ENCODE data around the gene HMCN2.
"Not testable (repeated sequence)": the region's sequence is repeated elsewhere in the genome, so short reads cannot be mapped to it uniquely, and the experiment has no call there.

Gene HMCN2

DNA sequence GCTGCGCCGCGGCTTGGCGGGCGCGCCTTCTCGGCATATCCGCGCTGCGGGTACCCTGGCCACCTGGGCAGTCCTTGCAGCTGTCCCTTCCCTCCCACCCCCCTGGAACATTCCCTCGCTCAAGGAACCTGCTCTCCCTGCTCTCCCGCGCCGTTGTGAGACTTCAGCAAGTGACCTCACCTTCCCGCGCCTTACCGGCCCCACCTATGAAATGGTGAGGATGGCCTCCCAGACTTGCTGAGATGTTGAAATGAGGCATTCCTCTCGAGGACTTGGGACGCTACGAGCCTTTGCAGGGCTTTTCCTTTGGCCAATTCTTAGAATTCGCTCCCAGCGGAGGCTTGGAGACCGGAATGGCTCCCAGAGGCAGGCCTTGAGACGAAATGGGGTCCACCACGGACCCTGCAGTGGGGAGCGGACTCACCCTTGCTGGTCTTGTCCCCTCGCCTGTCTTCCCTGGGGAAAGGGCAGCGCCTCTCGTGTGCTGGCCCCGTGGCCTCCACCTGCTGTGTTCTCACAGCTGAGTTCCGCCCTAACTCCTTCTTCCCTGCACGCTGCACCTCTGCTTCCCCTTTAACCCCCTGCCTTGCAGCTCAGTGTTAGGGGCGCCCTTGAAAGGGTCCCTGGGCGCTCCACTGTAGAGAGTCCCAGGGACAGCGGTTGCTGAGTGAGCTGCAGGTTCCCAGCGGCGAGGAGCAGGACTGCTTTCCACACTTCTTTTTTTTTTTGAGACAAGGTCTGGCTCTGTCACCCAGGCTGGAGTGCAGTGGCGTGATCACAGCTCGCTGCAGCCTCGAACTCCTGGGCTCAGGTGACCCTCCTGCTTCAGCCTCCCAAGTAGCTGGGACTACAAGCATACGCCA lies 907 bp downstream of the HMCN2 start:
- Histone ChIP-seq H4K20me1 (peaks cover 0 to 11% (median 0%) of the 10 kb centered on the region in 11 experiments; a peak in 8 of 22 replicates), H3K9me3 (replicated peaks in 1 of 11) (no peaks in the 10 kb centered on the region), H3K4me2 (no peak overlapping the region), H3K4me3 (no peak overlapping the region), H3K36me3 (no peaks in the 10 kb centered on the region), H3K9ac (no peak overlapping the region), H3K4me1 (peaks cover 0 to 31% (median 19%) of the 10 kb centered on the region in 10 experiments; a peak in 18 of 20 replicates), H3K27me3 (peaks cover 49 to 70% (median 60%) of the 10 kb centered on the region in 11 experiments), H3K27ac (no peak overlapping the region)
- TF ChIP-seq Cebpa-rat (IDR thresholded peaks at IDR 0.05): no peak

DNA sequence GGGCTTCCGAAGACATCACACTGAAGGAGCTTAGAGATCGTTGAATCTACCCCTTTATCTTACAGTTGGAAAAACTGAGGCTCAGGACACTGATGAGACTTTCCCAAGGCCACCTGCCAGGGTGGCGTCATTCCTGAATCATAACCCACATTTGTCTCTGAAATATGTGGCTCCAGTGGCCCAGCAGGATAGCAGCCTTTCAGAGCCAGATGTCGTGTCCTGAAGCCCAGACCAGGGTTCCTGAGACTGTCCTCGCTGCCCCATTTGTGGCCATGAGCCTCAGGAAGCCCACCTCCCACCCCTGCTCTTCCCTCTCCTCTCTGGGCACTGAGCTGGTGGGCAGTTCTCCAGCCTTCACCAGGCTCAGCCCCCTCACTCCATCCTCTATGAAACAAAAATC lies 2.4 kb downstream of the HMCN2 start:
- Histone ChIP-seq H3K4me2 (peak overlapping the region in 5 of 11 experiments; percentile 19 to 74 (median 57); a peak in 8 of 22 replicates), H3K27ac (peak overlapping the region in 1 of 11 experiments; percentile 46; a peak in 2 of 22 replicates), H4K20me1 (peaks cover 0 to 7% (median 0%) of the 10 kb centered on the region in 11 experiments; a peak in 8 of 22 replicates), H3K4me1 (peaks cover 0 to 30% (median 19%) of the 10 kb centered on the region in 10 experiments; a peak in 18 of 20 replicates), H3K9ac (peak overlapping the region in 1 of 11 experiments; percentile 56; a peak in 2 of 22 replicates), H3K4me3 (no peak overlapping the region), H3K36me3 (no peaks in the 10 kb centered on the region), H3K27me3 (peaks cover 46 to 60% (median 55%) of the 10 kb centered on the region in 11 experiments), H3K9me3 (replicated peaks in 1 of 11) (no peaks in the 10 kb centered on the region)
- TF ChIP-seq Cebpa-rat (IDR thresholded peaks at IDR 0.05): no peak

DNA sequence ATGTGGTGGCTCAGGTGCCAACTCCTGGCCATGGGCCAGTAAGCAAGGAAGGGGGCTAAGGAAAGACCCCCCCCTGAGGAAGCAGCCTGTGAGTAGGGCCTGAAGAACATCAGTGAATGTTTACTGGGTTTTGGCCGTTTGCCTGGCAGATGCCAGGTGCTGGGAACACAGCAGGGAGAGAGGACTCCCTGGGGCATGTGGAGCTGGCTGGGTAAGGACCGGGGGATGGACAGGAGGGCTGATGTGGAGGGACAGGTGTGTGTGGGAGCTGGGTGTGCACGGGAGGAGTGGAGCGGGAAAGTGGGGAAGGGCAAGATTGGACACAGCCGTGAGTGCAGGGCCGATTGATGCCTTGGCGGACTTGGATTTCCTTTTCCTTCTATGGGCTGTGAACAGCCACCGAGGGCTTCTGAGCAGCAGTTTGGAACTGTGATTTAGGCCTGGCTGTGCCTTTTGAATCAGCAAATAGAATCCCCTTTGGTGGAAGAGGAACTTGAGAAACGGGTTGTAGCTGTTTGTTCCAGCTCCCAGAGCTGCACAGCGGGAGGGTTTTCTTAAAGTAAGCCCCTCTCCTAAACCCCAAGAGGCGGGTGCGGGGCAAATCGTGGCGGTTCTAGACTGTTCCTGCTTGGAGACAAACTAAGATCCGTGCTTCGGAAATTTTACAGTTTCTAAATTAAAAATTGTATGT lies 3.1 kb downstream of the HMCN2 start:
- peak overlapping the region in 8 of 11 experiments; percentile 10 to 74 (median 36); a peak in 12 of 22 replicates for H3K4me2 ChIP-seq
- TF ChIP-seq Cebpa-rat (IDR thresholded peaks at IDR 0.05): no peak
- no peaks in the 10 kb centered on the region for H3K36me3 ChIP-seq
- H3K4me1 ChIP-seq: peaks cover 0 to 28% (median 14%) of the 10 kb centered on the region in 10 experiments; a peak in 18 of 20 replicates
- H3K9ac ChIP-seq: peak overlapping the region in 4 of 11 experiments; percentile 7 to 56 (median 40); a peak in 3 of 22 replicates
- H3K27ac ChIP-seq: peak overlapping the region in 5 of 11 experiments; percentile 17 to 46 (median 27); a peak in 7 of 22 replicates
- H3K9me3 ChIP-seq (replicated peaks in 1 of 11): no peaks in the 10 kb centered on the region
- peaks cover 39 to 53% (median 48%) of the 10 kb centered on the region in 11 experiments for H3K27me3 ChIP-seq
- no peak overlapping the region for H3K4me3 ChIP-seq
- peaks cover 0 to 7% (median 0%) of the 10 kb centered on the region in 11 experiments; a peak in 7 of 22 replicates for H4K20me1 ChIP-seq

DNA sequence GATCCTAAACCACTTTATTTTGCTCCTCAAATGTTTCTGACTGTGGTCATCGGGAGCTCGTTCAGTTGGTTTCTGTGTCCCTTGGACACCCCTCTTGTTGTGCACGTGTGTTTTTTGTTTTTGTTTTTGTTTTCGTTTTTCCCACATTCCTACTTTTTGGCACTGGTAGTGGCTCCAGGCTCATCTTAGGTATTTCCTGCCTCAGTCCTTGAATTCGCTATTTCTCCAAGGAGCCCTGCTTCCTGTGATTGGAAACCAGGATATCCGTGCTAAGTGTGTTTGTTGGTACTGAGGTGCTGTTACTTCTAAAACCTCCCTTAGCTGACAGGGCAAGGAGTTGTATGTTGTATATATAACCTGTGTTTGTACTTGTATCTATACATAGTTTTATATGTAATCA lies 5.9 kb downstream of the HMCN2 start:
- Histone ChIP-seq H3K4me2 (no peak overlapping the region), H3K4me3 (no peak overlapping the region)
- TF ChIP-seq Cebpa-rat (IDR thresholded peaks at IDR 0.05): no peak

DNA sequence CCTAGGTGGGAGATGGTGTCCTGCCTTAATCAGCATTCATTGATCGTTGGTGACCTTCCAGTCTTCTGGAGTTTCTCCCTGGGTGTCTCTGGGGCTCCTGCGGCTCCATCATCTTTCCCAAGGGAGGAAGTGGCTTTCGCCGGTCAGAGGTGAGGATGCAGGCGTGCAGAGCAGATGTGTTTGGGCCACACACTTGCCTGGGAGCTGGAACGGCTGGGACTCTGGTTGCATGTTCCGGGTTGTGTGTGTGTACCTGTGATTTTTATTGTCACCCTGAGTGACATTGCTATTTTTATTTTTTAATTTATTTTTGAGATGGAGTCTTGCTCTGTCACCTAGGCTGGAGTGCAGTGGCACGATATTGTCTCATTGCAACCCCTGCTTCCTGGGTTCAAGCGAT lies 9.6 kb downstream of the HMCN2 start:
- no peak overlapping the region for H3K27ac ChIP-seq
- H3K4me2 ChIP-seq: peak overlapping the region in 10 of 11 experiments; percentile 6 to 83 (median 68); a peak in 19 of 22 replicates
- no peaks in the 10 kb centered on the region for H3K9me3 ChIP-seq (replicated peaks in 1 of 11)
- H3K4me1 ChIP-seq: peaks cover 0 to 18% (median 12%) of the 10 kb centered on the region in 10 experiments; a peak in 16 of 20 replicates
- H3K36me3 ChIP-seq: no peaks in the 10 kb centered on the region
- no peak overlapping the region for H3K4me3 ChIP-seq
- no peaks in the 10 kb centered on the region for H4K20me1 ChIP-seq
- H3K27me3 ChIP-seq: no peaks in the 10 kb centered on the region
- no peak for TF ChIP-seq Cebpa-rat (IDR thresholded peaks at IDR 0.05)
- H3K9ac ChIP-seq: no peak overlapping the region

More for the DNA sequence above, 5.9 kb downstream of the HMCN2 start:
- Histone ChIP-seq H3K9ac (no peak overlapping the region), H3K27ac (no peak overlapping the region), H3K9me3 (replicated peaks in 1 of 11) (no peaks in the 10 kb centered on the region), H4K20me1 (peaks cover 0 to 7% (median 0%) of the 10 kb centered on the region in 11 experiments; a peak in 5 of 22 replicates), H3K36me3 (no peaks in the 10 kb centered on the region), H3K4me1 (peaks cover 13 to 28% (median 23%) of the 10 kb centered on the region in 10 experiments), H3K27me3 (peaks cover 11 to 25% (median 20%) of the 10 kb centered on the region in 11 experiments)

DNA sequence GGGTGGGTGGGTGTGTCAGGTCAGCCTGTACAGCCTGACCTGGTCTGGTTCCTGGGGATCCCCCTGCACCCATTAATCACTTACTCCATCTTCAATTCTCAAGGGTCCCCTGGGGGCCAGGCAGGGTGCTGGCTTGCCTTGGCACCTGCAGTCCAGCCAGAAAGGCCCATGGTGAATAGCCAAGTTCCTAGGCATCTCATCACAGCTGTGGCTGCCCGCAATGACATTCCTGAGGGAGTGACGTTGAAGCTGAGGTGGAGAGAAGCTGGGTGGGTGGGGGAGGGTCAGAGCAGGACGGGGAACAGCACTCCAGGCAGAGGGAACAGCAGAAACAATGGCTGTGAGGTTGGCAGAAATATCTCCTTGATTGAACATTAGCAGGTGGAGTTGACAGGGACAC lies 10.6 kb downstream of the HMCN2 start:
- Histone ChIP-seq H3K4me1 (peaks cover 0 to 18% (median 12%) of the 10 kb centered on the region in 10 experiments; a peak in 16 of 20 replicates), H3K9ac (no peak overlapping the region), H4K20me1 (no peaks in the 10 kb centered on the region), H3K4me3 (no peak overlapping the region), H3K27ac (no peak overlapping the region), H3K4me2 (no peak overlapping the region), H3K9me3 (replicated peaks in 1 of 11) (no peaks in the 10 kb centered on the region), H3K36me3 (no peaks in the 10 kb centered on the region), H3K27me3 (no peaks in the 10 kb centered on the region)
- TF ChIP-seq Cebpa-rat (IDR thresholded peaks at IDR 0.05): no peak

DNA sequence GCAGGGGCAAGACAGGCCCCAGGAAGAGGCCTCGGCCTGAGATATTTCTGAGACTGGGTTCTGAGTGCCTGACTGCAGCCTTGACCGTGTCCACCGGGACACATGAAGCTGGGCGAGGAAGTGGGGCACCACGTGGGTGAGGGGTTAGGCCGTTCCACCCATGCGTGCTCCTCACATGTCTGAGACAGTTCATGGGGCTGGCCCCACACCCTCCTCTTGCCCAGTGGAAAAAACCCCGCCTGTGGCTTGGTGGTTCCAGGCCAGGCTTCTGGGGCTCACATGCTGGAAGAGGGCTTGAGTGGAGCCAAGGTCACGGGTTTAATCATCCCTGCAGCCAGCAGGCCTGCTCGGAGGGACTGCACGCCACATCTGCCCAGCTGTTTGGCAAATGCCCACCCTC lies 11.4 kb downstream of the HMCN2 start:
- Histone ChIP-seq H4K20me1 (0 out of 22 replicates have a peak, but pooled peaks cover 0 to under 1% (median 0%) of the 10 kb centered on the region in 11 experiments), H3K4me1 (peaks cover 0 to 18% (median 12%) of the 10 kb centered on the region in 10 experiments; a peak in 16 of 20 replicates), H3K9me3 (replicated peaks in 1 of 11) (no peaks in the 10 kb centered on the region)

DNA sequence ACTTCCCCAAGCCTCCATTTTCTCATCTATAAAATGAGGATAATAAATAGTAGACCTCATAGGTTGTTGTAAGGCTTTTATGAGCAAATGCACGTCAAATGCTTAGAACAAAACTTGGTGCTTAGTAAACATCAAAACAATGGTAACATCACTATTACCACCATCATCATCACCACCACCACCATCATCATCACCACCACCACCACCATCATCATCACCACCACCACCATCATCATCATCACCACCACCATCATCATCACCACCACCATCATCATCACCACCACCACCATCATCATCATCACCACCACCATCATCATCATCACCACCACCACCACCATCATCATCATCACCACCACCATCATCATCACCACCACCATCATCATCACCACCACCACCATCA lies 12.0 kb downstream of the HMCN2 start:
- not testable (repeated sequence) for H3K9me3 ChIP-seq (replicated peaks in 1 of 11); H3K27me3 ChIP-seq; H3K9ac ChIP-seq; H4K20me1 ChIP-seq; H3K4me2 ChIP-seq; H3K36me3 ChIP-seq; H3K4me3 ChIP-seq; H3K27ac ChIP-seq
- H3K4me1 ChIP-seq: peaks cover 0 to 18% (median 12%) of the 10 kb centered on the region in 10 experiments; a peak in 16 of 20 replicates

More for the DNA sequence above, 11.4 kb downstream of the HMCN2 start:
- no peak for TF ChIP-seq Cebpa-rat (IDR thresholded peaks at IDR 0.05)
- Histone ChIP-seq H3K4me3 (no peak overlapping the region), H3K27me3 (no peaks in the 10 kb centered on the region), H3K27ac (no peak overlapping the region), H3K4me2 (no peak overlapping the region), H3K36me3 (no peaks in the 10 kb centered on the region), H3K9ac (no peak overlapping the region)
